GM19043 (cell line): ENCODE data around the gene NEURL2.
A peak's percentile ranks its signal among the peaks of the same experiment; 100 is the strongest.
"Not testable (repeated sequence)": the region's sequence is repeated elsewhere in the genome, so short reads cannot be mapped to it uniquely, and the experiment has no call there.

Experiments used
- ATAC-seq: cut with Tn5 transposase; IDR thresholded peaks from one replicate; pipeline ENCODE4 v1.9.1; 2021; ENCODE audit warnings: low read depth; ENCODE audit not compliant: unreplicated experiment

The NEURL2 gene

GRCh38 chr20:45901332-45901731 is 10.3 kb upstream of the NEURL2 start:
- not testable (repeated sequence) for ATAC-seq

GRCh38 chr20:45899046-45899835 is 8.2 kb upstream of the NEURL2 start:
- ATAC-seq: no peak

- no peak for ATAC-seq
These were observed 7.3 kb upstream of the NEURL2 start for GRCh38 chr20:45898285-45898684.

GRCh38 chr20:45897692-45898091 is 6.7 kb upstream of the NEURL2 start:
- ATAC-seq: no peak

GRCh38 chr20:45897289-45897688 is 6.3 kb upstream of the NEURL2 start:
- no peak for ATAC-seq

- ATAC-seq: no peak
These were observed 5.7 kb upstream of the NEURL2 start for GRCh38 chr20:45896641-45897161.

- ATAC-seq: no peak
These were observed 3.8 kb upstream of the NEURL2 start for GRCh38 chr20:45894797-45895196.

- no peak for ATAC-seq
These were observed 2.8 kb upstream of the NEURL2 start for GRCh38 chr20:45893831-45894230.

- ATAC-seq: no peak
These were observed 2.0 kb upstream of the NEURL2 start for GRCh38 chr20:45892828-45893500.

GRCh38 chr20:45892049-45892825 is 1.2 kb upstream of the NEURL2 start:
- no peak for ATAC-seq

GRCh38 chr20:45890077-45890984 is 677 bp downstream of the NEURL2 start:
- no peak for ATAC-seq

GRCh38 chr20:45888681-45889080 is 2.3 kb downstream of the NEURL2 start:
- no peak for ATAC-seq

GRCh38 chr20:45887346-45887715 is 3.7 kb downstream of the NEURL2 start, which contains the start of gene SPATA25:
Gene SPATA25 (minus strand): TSS chr20:45887622. CDS start chr20:45887590, 32 bp downstream.
- no peak for ATAC-seq

- no peak for ATAC-seq
These were observed 4.2 kb downstream of the NEURL2 start for GRCh38 chr20:45886590-45887345.

- ATAC-seq: no peak
These were observed 7.9 kb downstream of the NEURL2 start for GRCh38 chr20:45883100-45883469.

- ATAC-seq: no peak
These were observed 8.4 kb downstream of the NEURL2 start for GRCh38 chr20:45882469-45883099.

- peak; percentile 97 for ATAC-seq
These were observed 9.8 kb downstream of the NEURL2 start, which contains the start of gene ZSWIM1 for GRCh38 chr20:45880988-45881788. Gene ZSWIM1 (plus strand): TSS chr20:45881227. CDS start chr20:45882593, 1,366 bp downstream.
